Measurements from ENCODE around the gene FRMD4B.

Gene FRMD4B

DNA sequence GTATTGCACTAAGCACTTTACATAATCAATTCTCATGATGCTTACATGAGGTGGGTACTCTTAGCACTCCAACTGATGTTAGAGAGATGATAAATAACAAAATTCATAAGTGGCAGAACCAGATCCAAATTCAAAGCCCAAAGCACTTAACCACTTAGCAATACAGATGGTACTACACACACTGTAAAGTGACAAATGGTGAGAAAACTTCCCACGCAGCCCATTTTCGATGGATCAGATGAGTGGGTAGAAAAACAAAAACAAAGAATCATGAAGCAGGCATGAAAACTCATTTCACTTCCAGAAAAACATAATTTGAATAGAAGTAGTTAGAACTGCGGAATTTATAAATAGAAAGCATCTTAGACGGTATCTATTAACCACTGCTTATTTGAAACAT lies 66.2 kb downstream of the FRMD4B start:
- Histone ChIP-seq H3K9ac (ENCODE audit: low read length in 5 of 5) (peak overlapping the region in 1 of 5 donors; percentile 37), H3K27me3 (ENCODE audit: control insufficient read depth in 5 of 5, insufficient read depth in 4 of 5, low read length in 5 of 5) (no peaks in the 10 kb centered on the region), H3K36me3 (ENCODE audit: control insufficient read depth in 5 of 5, insufficient read depth in 5 of 5, low read length in 5 of 5) (no peaks in the 10 kb centered on the region), H3K4me3 (ENCODE audit: low read depth in 1 of 5, low read length in 5 of 5) (no peak overlapping the region), H3K9me3 (ENCODE audit: control insufficient read depth in 5 of 5, low read length in 5 of 5) (no peaks in the 10 kb centered on the region), H3K27ac (ENCODE audit: low read depth, low read length) (no peak overlapping the region), H3K4me1 (ENCODE audit: control insufficient read depth in 5 of 5, insufficient read depth in 5 of 5, low read length in 5 of 5) (peaks cover 0 to 18% (median 6%) of the 10 kb centered on the region in 5 donors)

DNA sequence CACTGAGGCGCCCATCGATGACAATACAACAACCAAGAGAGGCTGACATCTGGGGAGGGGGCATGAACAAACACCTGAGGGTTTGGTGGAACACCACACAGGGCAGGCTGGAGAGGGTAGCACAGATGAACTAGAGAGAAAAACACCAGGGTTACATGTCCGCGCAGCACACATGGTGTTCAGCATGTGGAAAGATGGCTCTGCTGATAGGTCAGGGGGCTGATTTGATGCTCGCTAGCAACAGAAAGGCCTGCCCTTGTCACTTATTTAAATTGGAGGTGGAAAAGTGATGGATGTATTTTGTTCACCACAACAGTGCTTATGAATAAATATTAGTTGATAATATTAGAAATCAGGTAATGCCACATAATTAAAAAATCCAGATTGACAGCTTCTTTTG lies 67.5 kb downstream of the FRMD4B start:
- Histone ChIP-seq H3K4me3 (ENCODE audit: low read depth in 1 of 5, low read length in 5 of 5) (no peak overlapping the region), H3K9me3 (ENCODE audit: control insufficient read depth in 5 of 5, low read length in 5 of 5) (no peaks in the 10 kb centered on the region), H3K27ac (ENCODE audit: low read depth, low read length) (no peak overlapping the region), H3K27me3 (ENCODE audit: control insufficient read depth in 5 of 5, insufficient read depth in 4 of 5, low read length in 5 of 5) (no peaks in the 10 kb centered on the region), H3K9ac (ENCODE audit: low read length in 5 of 5) (no peak overlapping the region), H3K36me3 (ENCODE audit: control insufficient read depth in 5 of 5, insufficient read depth in 5 of 5, low read length in 5 of 5) (no peaks in the 10 kb centered on the region), H3K4me1 (ENCODE audit: control insufficient read depth in 5 of 5, insufficient read depth in 5 of 5, low read length in 5 of 5) (peaks cover 0 to 7% (median 0%) of the 10 kb centered on the region in 5 donors)

DNA sequence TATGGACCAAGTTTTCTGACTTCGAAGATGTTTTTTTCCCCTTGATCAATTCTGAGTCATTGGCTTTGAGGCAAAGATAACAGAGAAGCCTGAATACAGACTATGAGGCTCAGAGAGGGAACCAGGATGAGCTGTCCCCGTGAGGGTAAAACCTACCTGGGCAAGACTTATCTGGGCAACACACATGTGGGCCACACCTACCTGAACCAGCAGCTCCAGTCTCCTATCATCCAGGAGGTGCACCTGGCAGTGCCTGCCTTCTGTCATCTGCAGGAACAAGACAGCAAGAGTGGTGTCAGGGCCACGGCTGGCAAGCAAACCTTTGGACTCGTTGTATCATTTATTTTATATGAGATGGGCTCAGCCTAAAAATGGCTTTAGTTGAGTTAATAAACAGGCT lies 72.6 kb downstream of the FRMD4B start:
- no peak overlapping the region for H3K27ac ChIP-seq (ENCODE audit: low read depth, low read length)
- no peak overlapping the region for H3K9ac ChIP-seq (ENCODE audit: low read length in 5 of 5)
- H3K4me1 ChIP-seq (ENCODE audit: control insufficient read depth in 5 of 5, insufficient read depth in 5 of 5, low read length in 5 of 5) = no peaks in the 10 kb centered on the region

DNA sequence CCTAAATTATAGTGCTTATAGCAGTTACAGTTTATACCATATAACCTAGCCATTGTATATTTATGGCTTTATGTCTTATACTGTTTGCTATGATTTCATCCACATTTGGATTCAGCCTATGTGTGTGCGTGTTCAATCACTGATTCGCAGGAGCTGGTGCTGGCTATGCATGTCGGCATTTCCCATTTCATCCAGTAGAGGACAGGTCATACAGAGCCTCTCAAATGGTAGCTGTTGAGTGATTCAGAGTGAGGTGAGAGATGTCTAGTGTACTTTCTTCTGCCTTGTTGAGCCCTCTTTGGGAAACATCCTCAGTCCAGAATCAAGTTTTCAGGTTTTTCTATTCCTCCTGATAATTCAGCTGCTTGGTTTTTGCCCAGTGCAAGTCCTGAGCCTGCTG lies 76.1 kb downstream of the FRMD4B start:
- Histone ChIP-seq H3K27ac (ENCODE audit: low read depth, low read length) (no peak overlapping the region), H3K9ac (ENCODE audit: low read length in 5 of 5) (no peak overlapping the region), H3K4me1 (ENCODE audit: control insufficient read depth in 5 of 5, insufficient read depth in 5 of 5, low read length in 5 of 5) (peaks cover 0 to 5% (median 0%) of the 10 kb centered on the region in 5 donors), H3K4me3 (ENCODE audit: low read depth in 1 of 5, low read length in 5 of 5) (no peak overlapping the region), H3K9me3 (ENCODE audit: control insufficient read depth in 5 of 5, low read length in 5 of 5) (no peaks in the 10 kb centered on the region), H3K27me3 (ENCODE audit: control insufficient read depth in 5 of 5, insufficient read depth in 4 of 5, low read length in 5 of 5) (peaks cover 0 to 2% (median 0%) of the 10 kb centered on the region in 5 donors), H3K36me3 (ENCODE audit: control insufficient read depth in 5 of 5, insufficient read depth in 5 of 5, low read length in 5 of 5) (peaks cover 0 to 5% (median 0%) of the 10 kb centered on the region in 5 donors)

More for the DNA sequence above, 72.6 kb downstream of the FRMD4B start:
- Histone ChIP-seq H3K4me3 (ENCODE audit: low read depth in 1 of 5, low read length in 5 of 5) (no peak overlapping the region), H3K27me3 (ENCODE audit: control insufficient read depth in 5 of 5, insufficient read depth in 4 of 5, low read length in 5 of 5) (peaks cover 0 to 2% (median 0%) of the 10 kb centered on the region in 5 donors), H3K9me3 (ENCODE audit: control insufficient read depth in 5 of 5, low read length in 5 of 5) (no peaks in the 10 kb centered on the region), H3K36me3 (ENCODE audit: control insufficient read depth in 5 of 5, insufficient read depth in 5 of 5, low read length in 5 of 5) (no peaks in the 10 kb centered on the region)

DNA sequence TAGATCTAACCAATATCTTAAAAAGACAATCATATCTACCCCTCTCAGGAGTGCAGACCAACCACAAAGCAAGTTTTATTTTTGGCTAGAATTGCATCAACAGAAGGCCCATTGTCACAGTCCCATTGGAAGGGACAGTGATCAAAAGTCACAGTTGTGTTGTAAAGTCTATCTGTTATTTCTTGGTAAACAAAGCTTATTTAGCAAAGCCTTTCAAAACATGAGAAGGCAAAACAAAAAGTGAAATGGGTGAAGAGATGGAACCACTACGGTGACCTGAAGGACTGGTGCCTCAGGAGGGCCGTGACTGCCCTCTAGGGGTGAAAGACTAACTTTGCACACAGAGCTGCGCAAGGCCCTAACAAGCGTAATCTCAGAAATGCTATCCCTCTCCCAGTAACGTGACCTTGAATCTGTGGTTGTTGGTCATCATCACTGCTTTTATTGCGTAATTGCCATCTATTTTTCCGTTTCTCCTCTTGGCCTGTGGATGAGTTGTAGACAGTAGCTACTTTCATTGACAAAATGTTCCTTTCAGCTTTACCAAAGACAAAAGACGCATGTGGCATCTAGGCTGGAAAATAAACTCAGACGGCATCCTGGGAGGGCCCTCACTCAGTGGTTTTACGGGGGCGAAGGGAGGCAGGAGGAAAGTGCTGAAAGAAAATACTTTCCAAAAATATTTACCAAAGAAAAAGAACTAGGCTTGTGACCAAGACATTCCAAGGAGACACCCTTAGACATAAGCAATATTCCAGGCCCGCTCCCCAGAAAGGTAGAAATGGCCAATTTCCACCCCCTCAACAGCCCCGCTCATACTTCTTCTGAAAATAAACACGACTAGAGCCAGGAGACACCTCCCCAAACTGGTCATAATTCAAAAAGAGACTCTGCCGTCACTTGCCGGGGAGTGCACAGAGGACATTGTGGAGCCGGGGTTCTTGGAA lies 79.4 kb downstream of the FRMD4B start:
- Histone ChIP-seq H3K4me3 (ENCODE audit: low read depth in 1 of 5, low read length in 5 of 5) (no peak overlapping the region), H3K9me3 (ENCODE audit: control insufficient read depth in 5 of 5, low read length in 5 of 5) (no peaks in the 10 kb centered on the region), H3K36me3 (ENCODE audit: control insufficient read depth in 5 of 5, insufficient read depth in 5 of 5, low read length in 5 of 5) (peaks cover 0 to 8% (median 0%) of the 10 kb centered on the region in 5 donors), H3K27ac (ENCODE audit: low read depth, low read length) (peak overlapping the region; percentile 24), H3K27me3 (ENCODE audit: control insufficient read depth in 5 of 5, insufficient read depth in 4 of 5, low read length in 5 of 5) (no peaks in the 10 kb centered on the region), H3K9ac (ENCODE audit: low read length in 5 of 5) (no peak overlapping the region), H3K4me1 (ENCODE audit: control insufficient read depth in 5 of 5, insufficient read depth in 5 of 5, low read length in 5 of 5) (peaks cover 0 to 5% (median 0%) of the 10 kb centered on the region in 5 donors)

DNA sequence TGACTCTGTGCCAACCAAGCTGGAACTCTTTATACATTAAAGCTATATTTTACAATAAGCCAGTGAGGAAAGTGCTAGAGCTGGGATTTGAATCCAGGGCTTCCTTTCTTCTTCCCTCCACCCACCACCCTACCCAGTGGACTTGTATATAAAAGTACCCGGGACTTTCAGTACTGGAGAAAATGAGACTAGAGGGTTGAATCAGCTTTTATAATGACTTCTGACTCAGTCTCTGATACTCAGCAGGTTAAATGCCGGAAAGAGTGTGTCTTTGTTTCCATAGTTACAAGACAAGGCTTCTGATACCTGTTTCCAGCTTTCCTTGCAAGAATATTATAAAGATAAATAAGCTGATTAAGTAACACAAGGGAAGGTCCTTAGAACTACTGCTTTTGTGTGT lies 80.9 kb downstream of the FRMD4B start:
- H3K27me3 ChIP-seq (ENCODE audit: control insufficient read depth in 5 of 5, insufficient read depth in 4 of 5, low read length in 5 of 5) = no peaks in the 10 kb centered on the region
- peaks cover 0 to 8% (median 0%) of the 10 kb centered on the region in 5 donors for H3K36me3 ChIP-seq (ENCODE audit: control insufficient read depth in 5 of 5, insufficient read depth in 5 of 5, low read length in 5 of 5)
- no peak overlapping the region for H3K4me3 ChIP-seq (ENCODE audit: low read depth in 1 of 5, low read length in 5 of 5)
- H3K9ac ChIP-seq (ENCODE audit: low read length in 5 of 5) = no peak overlapping the region
- H3K9me3 ChIP-seq (ENCODE audit: control insufficient read depth in 5 of 5, low read length in 5 of 5) = no peaks in the 10 kb centered on the region
- H3K4me1 ChIP-seq (ENCODE audit: control insufficient read depth in 5 of 5, insufficient read depth in 5 of 5, low read length in 5 of 5) = peaks cover 0 to 5% (median 0%) of the 10 kb centered on the region in 5 donors
- no peak overlapping the region for H3K27ac ChIP-seq (ENCODE audit: low read depth, low read length)

DNA sequence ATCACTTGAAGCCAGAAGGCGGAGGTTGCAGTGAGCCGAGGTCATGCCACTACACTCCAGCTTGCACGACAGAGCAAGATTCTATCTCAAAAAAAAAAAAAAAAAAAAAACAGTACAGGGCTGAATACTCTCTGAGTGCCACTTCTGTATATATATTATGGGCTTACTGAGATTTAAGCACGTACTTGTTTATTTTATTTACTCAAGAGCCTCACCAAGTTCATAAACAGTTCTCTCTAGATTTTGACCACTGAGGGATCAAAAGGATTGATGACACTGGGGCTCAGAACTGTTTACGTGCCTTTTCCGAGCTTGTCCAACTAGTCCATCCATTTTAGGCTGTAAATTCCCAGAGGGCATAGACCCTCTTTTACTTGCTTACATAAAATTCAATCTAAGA lies 81.5 kb downstream of the FRMD4B start:
- Histone ChIP-seq H3K27ac (ENCODE audit: low read depth, low read length) (no peak overlapping the region), H3K27me3 (ENCODE audit: control insufficient read depth in 5 of 5, insufficient read depth in 4 of 5, low read length in 5 of 5) (no peaks in the 10 kb centered on the region), H3K4me3 (ENCODE audit: low read depth in 1 of 5, low read length in 5 of 5) (no peak overlapping the region), H3K36me3 (ENCODE audit: control insufficient read depth in 5 of 5, insufficient read depth in 5 of 5, low read length in 5 of 5) (peaks cover 0 to 13% (median 0%) of the 10 kb centered on the region in 5 donors), H3K9me3 (ENCODE audit: control insufficient read depth in 5 of 5, low read length in 5 of 5) (no peaks in the 10 kb centered on the region), H3K4me1 (ENCODE audit: control insufficient read depth in 5 of 5, insufficient read depth in 5 of 5, low read length in 5 of 5) (peaks cover 0 to 5% (median 0%) of the 10 kb centered on the region in 5 donors), H3K9ac (ENCODE audit: low read length in 5 of 5) (no peak overlapping the region)

DNA sequence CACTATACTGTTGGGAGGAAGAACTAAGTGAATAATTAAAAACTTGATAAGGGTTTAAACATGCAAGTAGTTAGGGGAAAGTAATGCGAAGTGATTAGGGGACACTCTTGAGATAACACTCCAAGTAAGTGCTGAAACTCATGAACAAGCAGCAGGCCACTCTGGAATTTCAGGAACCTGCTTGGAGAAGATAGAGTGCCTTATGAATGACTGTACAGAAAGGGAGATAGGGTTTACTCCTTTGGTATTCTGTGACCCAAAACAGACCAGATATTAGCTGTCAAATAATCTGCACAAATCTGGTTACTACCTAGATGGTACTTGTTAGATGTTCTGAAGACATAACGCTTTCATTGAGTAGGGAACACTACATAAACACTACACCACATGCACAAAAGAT lies 85.6 kb downstream of the FRMD4B start:
- no peak overlapping the region for H3K4me3 ChIP-seq (ENCODE audit: low read depth in 1 of 5, low read length in 5 of 5)
- H3K9me3 ChIP-seq (ENCODE audit: control insufficient read depth in 5 of 5, low read length in 5 of 5) = no peaks in the 10 kb centered on the region
- H3K27ac ChIP-seq (ENCODE audit: low read depth, low read length) = no peak overlapping the region
- peaks cover 0 to 20% (median 0%) of the 10 kb centered on the region in 5 donors for H3K36me3 ChIP-seq (ENCODE audit: control insufficient read depth in 5 of 5, insufficient read depth in 5 of 5, low read length in 5 of 5)
- no peak overlapping the region for H3K9ac ChIP-seq (ENCODE audit: low read length in 5 of 5)
- no peaks in the 10 kb centered on the region for H3K4me1 ChIP-seq (ENCODE audit: control insufficient read depth in 5 of 5, insufficient read depth in 5 of 5, low read length in 5 of 5)
- no peaks in the 10 kb centered on the region for H3K27me3 ChIP-seq (ENCODE audit: control insufficient read depth in 5 of 5, insufficient read depth in 4 of 5, low read length in 5 of 5)

DNA sequence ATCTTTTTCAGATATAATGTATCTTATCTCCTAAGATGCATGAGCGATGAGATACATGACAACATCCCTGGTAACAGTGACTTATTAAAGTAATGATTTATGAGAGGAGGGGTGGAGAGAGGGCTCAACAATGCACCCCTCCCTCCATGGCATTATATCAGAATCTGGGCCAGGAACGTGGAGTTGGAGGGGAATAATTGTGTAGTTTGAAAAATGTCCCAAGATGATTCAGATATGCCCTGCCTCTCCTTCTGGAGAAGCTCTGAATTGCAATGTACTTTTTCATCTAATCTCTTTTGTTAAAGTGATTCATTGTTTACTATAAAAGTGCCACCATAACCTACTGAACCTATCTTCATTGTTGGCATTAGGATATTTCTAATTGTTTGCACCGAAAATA lies 86.5 kb downstream of the FRMD4B start:
- H3K27ac ChIP-seq (ENCODE audit: low read depth, low read length) = no peak overlapping the region
- H3K9ac ChIP-seq (ENCODE audit: low read length in 5 of 5) = no peak overlapping the region
- no peaks in the 10 kb centered on the region for H3K27me3 ChIP-seq (ENCODE audit: control insufficient read depth in 5 of 5, insufficient read depth in 4 of 5, low read length in 5 of 5)
- no peak overlapping the region for H3K4me3 ChIP-seq (ENCODE audit: low read depth in 1 of 5, low read length in 5 of 5)
- H3K4me1 ChIP-seq (ENCODE audit: control insufficient read depth in 5 of 5, insufficient read depth in 5 of 5, low read length in 5 of 5) = peaks cover 0 to 2% (median 0%) of the 10 kb centered on the region in 5 donors
- H3K9me3 ChIP-seq (ENCODE audit: control insufficient read depth in 5 of 5, low read length in 5 of 5) = no peaks in the 10 kb centered on the region
- peaks cover 0 to 20% (median 0%) of the 10 kb centered on the region in 5 donors for H3K36me3 ChIP-seq (ENCODE audit: control insufficient read depth in 5 of 5, insufficient read depth in 5 of 5, low read length in 5 of 5)

DNA sequence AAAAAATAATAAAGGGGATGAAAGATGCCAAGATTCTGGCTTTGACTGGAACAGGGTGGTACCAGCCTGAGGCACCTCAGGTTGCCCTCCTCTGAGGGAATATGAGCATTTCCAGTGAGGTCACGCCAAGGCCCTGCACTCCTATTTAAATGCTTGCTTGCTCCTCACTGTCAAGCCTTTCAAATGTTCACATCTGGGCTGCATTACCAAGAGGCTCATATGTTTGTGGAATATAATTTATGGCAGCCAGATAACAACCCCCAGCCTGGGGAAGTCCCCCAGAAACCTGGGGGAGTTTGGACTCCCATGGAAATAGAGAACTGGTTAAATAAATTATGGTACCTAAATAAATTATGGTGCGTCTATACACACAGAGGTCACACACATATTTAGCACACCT lies 88.4 kb downstream of the FRMD4B start:
- H3K4me1 ChIP-seq (ENCODE audit: control insufficient read depth in 5 of 5, insufficient read depth in 5 of 5, low read length in 5 of 5) = peaks cover 0 to 7% (median 0%) of the 10 kb centered on the region in 5 donors
- no peak overlapping the region for H3K27ac ChIP-seq (ENCODE audit: low read depth, low read length)
- H3K27me3 ChIP-seq (ENCODE audit: control insufficient read depth in 5 of 5, insufficient read depth in 4 of 5, low read length in 5 of 5) = no peaks in the 10 kb centered on the region
- peaks cover 0 to 20% (median 0%) of the 10 kb centered on the region in 5 donors for H3K36me3 ChIP-seq (ENCODE audit: control insufficient read depth in 5 of 5, insufficient read depth in 5 of 5, low read length in 5 of 5)
- H3K9me3 ChIP-seq (ENCODE audit: control insufficient read depth in 5 of 5, low read length in 5 of 5) = no peaks in the 10 kb centered on the region
- no peak overlapping the region for H3K9ac ChIP-seq (ENCODE audit: low read length in 5 of 5)
- H3K4me3 ChIP-seq (ENCODE audit: low read depth in 1 of 5, low read length in 5 of 5) = no peak overlapping the region
